Measurements from ENCODE around the gene SMIM27. TPM values are rescaled to one million over a fixed set of nuclear protein-coding genes. Genes with fewer than 3 reads are reported as not detected.

The SMIM27 gene
- total and polyA plus RNA-seq, 2 of the 13 experiments (the other 11 are each of a cell fraction or from before 2014, with no cell fraction given): 17.9 to 19.0 TPM

- TF ChIP-seq, protein P1, sequence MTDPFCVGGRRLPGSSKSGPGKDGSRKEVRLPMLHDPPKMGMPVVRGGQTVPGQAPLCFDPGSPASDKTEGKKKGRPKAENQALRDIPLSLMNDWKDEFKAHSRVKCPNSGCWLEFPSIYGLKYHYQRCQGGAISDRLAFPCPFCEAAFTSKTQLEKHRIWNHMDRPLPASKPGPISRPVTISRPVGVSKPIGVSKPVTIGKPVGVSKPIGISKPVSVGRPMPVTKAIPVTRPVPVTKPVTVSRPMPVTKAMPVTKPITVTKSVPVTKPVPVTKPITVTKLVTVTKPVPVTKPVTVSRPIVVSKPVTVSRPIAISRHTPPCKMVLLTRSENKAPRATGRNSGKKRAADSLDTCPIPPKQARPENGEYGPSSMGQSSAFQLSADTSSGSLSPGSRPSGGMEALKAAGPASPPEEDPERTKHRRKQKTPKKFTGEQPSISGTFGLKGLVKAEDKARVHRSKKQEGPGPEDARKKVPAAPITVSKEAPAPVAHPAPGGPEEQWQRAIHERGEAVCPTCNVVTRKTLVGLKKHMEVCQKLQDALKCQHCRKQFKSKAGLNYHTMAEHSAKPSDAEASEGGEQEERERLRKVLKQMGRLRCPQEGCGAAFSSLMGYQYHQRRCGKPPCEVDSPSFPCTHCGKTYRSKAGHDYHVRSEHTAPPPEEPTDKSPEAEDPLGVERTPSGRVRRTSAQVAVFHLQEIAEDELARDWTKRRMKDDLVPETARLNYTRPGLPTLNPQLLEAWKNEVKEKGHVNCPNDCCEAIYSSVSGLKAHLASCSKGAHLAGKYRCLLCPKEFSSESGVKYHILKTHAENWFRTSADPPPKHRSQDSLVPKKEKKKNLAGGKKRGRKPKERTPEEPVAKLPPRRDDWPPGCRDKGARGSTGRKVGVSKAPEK (CRISPR knock-in tag; IDR thresholded peaks at IDR 0.05; ENCODE audit: borderline replicate concordance): no peak
- TF ChIP-seq HNF4A (CRISPR knock-in tag; IDR thresholded peaks at IDR 0.05) (0 out of 2 replicates have a peak, but pooled peaks have one; percentile 20), ZNF770 (CRISPR knock-in tag; IDR thresholded peaks at IDR 0.05) (no peak), ZNF326 (CRISPR knock-in tag; IDR thresholded peaks at IDR 0.05; ENCODE audit: borderline replicate concordance) (no peak), MED1 (CRISPR knock-in tag; IDR thresholded peaks at IDR 0.05) (peak; percentile 56; the same call in 1 of the 2 replicates), XBP1 (CRISPR knock-in tag; IDR thresholded peaks at IDR 0.05) (no peak), ZNF232 (CRISPR knock-in tag; IDR thresholded peaks at IDR 0.05; ENCODE audit: borderline replicate concordance) (no peak), ZNF788 (CRISPR knock-in tag; IDR thresholded peaks at IDR 0.05; ENCODE audit: borderline replicate concordance) (peak; percentile 37; the same call in 1 of the 2 replicates), ZNF782 (CRISPR knock-in tag; IDR thresholded peaks at IDR 0.05; ENCODE audit: borderline replicate concordance) (no peak), SMAD9 (CRISPR knock-in tag; IDR thresholded peaks at IDR 0.05) (no peak), CHCHD3 (CRISPR knock-in tag; IDR thresholded peaks at IDR 0.05) (peak; percentile 75; the same call in 1 of the 2 replicates), CEBPG (CRISPR knock-in tag; IDR thresholded peaks at IDR 0.05) (0 out of 2 replicates have a peak, but pooled peaks have one; percentile 20), EP300 (IDR thresholded peaks at IDR 0.05; ENCODE audit: low read depth in 2 of 2, low read length in 2 of 2) (no peak; a peak in 1 of 4 replicates), EP300 (CRISPR knock-in tag; IDR thresholded peaks at IDR 0.05; ENCODE audit: borderline replicate concordance) (no peak), ZSCAN9 (CRISPR knock-in tag; IDR thresholded peaks at IDR 0.05; ENCODE audit: borderline replicate concordance) (peak; percentile 20; the same call in 1 of the 2 replicates), RARG (CRISPR knock-in tag; IDR thresholded peaks at IDR 0.05; ENCODE audit: low read depth) (no peak), POLR2AphosphoS5 (IDR thresholded peaks at IDR 0.05; ENCODE audit: low read depth, low read length) (peak; percentile 57; the same call in 1 of the 2 replicates), ZXDC (CRISPR knock-in tag; IDR thresholded peaks at IDR 0.05) (0 out of 2 replicates have a peak, but pooled peaks have one; percentile 41), TOPORS (CRISPR knock-in tag; IDR thresholded peaks at IDR 0.05) (peak; percentile 82), ZSCAN31 (CRISPR knock-in tag; IDR thresholded peaks at IDR 0.05; ENCODE audit: low read depth) (peak; percentile 36; the same call in 1 of the 2 replicates), GABPB1 (CRISPR knock-in tag; IDR thresholded peaks at IDR 0.05) (peak; percentile 86)
- TF ChIP-seq, protein P2, sequence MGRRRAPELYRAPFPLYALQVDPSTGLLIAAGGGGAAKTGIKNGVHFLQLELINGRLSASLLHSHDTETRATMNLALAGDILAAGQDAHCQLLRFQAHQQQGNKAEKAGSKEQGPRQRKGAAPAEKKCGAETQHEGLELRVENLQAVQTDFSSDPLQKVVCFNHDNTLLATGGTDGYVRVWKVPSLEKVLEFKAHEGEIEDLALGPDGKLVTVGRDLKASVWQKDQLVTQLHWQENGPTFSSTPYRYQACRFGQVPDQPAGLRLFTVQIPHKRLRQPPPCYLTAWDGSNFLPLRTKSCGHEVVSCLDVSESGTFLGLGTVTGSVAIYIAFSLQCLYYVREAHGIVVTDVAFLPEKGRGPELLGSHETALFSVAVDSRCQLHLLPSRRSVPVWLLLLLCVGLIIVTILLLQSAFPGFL (CRISPR knock-in tag; IDR thresholded peaks at IDR 0.05): no peak
These were observed 1.4 kb upstream of the SMIM27 start (continued) for GRCh38 chr9:32550562-32551275.

Measured in HepG2 (cell line).